Endothelial cell of umbilical vein (primary cell): Measurements from ENCODE around the gene SPATA45.

Experiments
- EZH2 ChIP-seq: IDR thresholded peaks from 2 replicates; pipeline ENCODE4 v1.6.1; 2012; ENCODE audit warnings: borderline replicate concordance, low read depth, mild to moderate bottlenecking, moderate library complexity, low read length, inconsistent platforms; ENCODE audit not compliant: severe bottlenecking
- FOS ChIP-seq: IDR thresholded peaks from 2 replicates; pipeline ENCODE4 v1.6.1; 2011; ENCODE audit warnings: mild to moderate bottlenecking, low read length, moderate library complexity, borderline replicate concordance; ENCODE audit not compliant: insufficient read depth
- GATA2 ChIP-seq: IDR thresholded peaks from 2 replicates; pipeline ENCODE4 v1.7.0; 2011; ENCODE audit warnings: low read depth, mild to moderate bottlenecking, moderate library complexity, mixed read lengths, low read length; ENCODE audit not compliant: insufficient read length, insufficient read depth
- JUN ChIP-seq: IDR thresholded peaks from 2 replicates; pipeline ENCODE4 v1.6.1; 2011; ENCODE audit warnings: borderline replicate concordance, low read depth; ENCODE audit not compliant: insufficient read length, insufficient read depth
- MAX ChIP-seq: IDR thresholded peaks from 2 replicates; pipeline ENCODE4 v1.6.1; 2011; ENCODE audit not compliant: insufficient read depth, insufficient read length
- MYC ChIP-seq: IDR thresholded peaks from one replicate; pipeline ENCODE4 v1.6.1; 2011; ENCODE audit warnings: mild to moderate bottlenecking, low read depth, low read length
- POLR2A ChIP-seq: IDR thresholded peaks from 2 replicates; pipeline ENCODE4 v1.6.1; 2012; ENCODE audit warnings: low read depth, mild to moderate bottlenecking, control low read depth, low read length
- POLR2AphosphoS5 ChIP-seq: IDR thresholded peaks from 2 replicates; pipeline ENCODE4 v1.6.1; 2012; ENCODE audit warnings: low read depth, mild to moderate bottlenecking, control low read depth, low read length, moderate library complexity; ENCODE audit not compliant: insufficient read depth
- TF ChIP-seq, protein P1 (sequence below), 2 donors: IDR thresholded peaks; 1 replicate in 1 of 2; 2 replicates in 1 of 2; pipeline ENCODE4 v1.5.1; 2011; ENCODE audit warnings: low read length in 2 of 2, mild to moderate bottlenecking in 2 of 2, moderate library complexity in 2 of 2, control low read depth in 1 of 2, inconsistent platforms in 1 of 2, low read depth in 1 of 2; ENCODE audit not compliant: insufficient read depth in 1 of 2; ENCODE audit errors: extremely low read depth in 1 of 2

DNA sequence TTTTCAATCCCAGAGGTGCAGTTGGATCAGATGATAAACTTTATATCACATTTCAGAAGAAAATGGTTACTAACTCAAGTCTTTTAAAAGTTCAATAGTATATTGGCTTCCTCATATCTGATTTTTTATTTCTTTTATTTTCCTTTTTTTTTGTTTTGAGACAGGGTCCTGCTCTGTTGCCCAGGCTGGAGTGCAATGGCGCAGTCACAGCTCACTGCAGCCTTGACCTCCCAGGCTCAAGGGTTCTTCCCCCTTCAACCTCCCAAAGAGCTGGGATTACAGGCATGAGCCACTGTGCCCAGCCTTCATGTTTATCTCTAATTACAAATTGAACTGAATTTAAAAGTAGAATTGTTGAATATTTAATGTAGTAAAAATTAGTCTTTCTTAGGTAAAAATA, 24.5 kb upstream of the SPATA45 start:
- TF ChIP-seq MAX (no peak), EZH2 (no peak), POLR2A (no peak), POLR2AphosphoS5 (no peak), MYC (no peak), FOS (no peak), JUN (no peak), GATA2 (no peak)
- TF ChIP-seq, protein P1, sequence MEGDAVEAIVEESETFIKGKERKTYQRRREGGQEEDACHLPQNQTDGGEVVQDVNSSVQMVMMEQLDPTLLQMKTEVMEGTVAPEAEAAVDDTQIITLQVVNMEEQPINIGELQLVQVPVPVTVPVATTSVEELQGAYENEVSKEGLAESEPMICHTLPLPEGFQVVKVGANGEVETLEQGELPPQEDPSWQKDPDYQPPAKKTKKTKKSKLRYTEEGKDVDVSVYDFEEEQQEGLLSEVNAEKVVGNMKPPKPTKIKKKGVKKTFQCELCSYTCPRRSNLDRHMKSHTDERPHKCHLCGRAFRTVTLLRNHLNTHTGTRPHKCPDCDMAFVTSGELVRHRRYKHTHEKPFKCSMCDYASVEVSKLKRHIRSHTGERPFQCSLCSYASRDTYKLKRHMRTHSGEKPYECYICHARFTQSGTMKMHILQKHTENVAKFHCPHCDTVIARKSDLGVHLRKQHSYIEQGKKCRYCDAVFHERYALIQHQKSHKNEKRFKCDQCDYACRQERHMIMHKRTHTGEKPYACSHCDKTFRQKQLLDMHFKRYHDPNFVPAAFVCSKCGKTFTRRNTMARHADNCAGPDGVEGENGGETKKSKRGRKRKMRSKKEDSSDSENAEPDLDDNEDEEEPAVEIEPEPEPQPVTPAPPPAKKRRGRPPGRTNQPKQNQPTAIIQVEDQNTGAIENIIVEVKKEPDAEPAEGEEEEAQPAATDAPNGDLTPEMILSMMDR (IDR thresholded peaks at IDR 0.05; ENCODE audit: extremely low read depth in 1 of 2, insufficient read depth in 1 of 2, low read depth in 1 of 2, low read length in 2 of 2): no peak
